BLaER1 treated with 17β-estradiol and CSF1 and Interleukin-3, amounts not matched to agents 10 nM and 100 nM (cell line): Measurements from ENCODE around the gene RPL22L1.
A peak's percentile ranks its signal among the peaks of the same experiment; 100 is the strongest.
"Not testable (repeated sequence)": the region's sequence is repeated elsewhere in the genome, so short reads cannot be mapped to it uniquely, and the experiment has no call there.

Experiments used
- H3K27ac ChIP-seq, 11 experiments: shearing (Covaris generic); formaldehyde crosslinking; 2 replicates each; pipeline ENCODE4 v1.8.1; 2022
- H3K27me3 ChIP-seq, 11 experiments: shearing (Covaris generic); formaldehyde crosslinking; 2 replicates each; pipeline ENCODE4 v1.8.1; 2022
- H3K36me3 ChIP-seq, 11 experiments: shearing (Covaris generic); formaldehyde crosslinking; 2 replicates each; pipeline ENCODE4 v1.8.1; 2022
- H3K4me1 ChIP-seq, 10 experiments: shearing (Covaris generic); formaldehyde crosslinking; 2 replicates each; pipeline ENCODE4 v1.8.1; 2022
- H3K4me2 ChIP-seq, 11 experiments: shearing (Covaris generic); formaldehyde crosslinking; 2 replicates each; pipeline ENCODE4 v1.8.1; 2022
- H3K4me3 ChIP-seq, 10 experiments: shearing (Covaris generic); formaldehyde crosslinking; 2 replicates each; pipeline ENCODE4 v1.8.1; 2022
- H3K9ac ChIP-seq, 11 experiments: shearing (Covaris generic); formaldehyde crosslinking; 2 replicates each; pipeline ENCODE4 v1.8.1; 2022
- H3K9me3 ChIP-seq, 11 experiments: shearing (Covaris generic); formaldehyde crosslinking; replicated peaks in 1 of 11; 2 replicates each; pipeline ENCODE4 v1.8.1; 2022
- H4K20me1 ChIP-seq, 11 experiments: shearing (Covaris generic); formaldehyde crosslinking; 2 replicates each; pipeline ENCODE4 v1.8.1; 2022
- Cebpa-rat ChIP-seq, 11 experiments: shearing (Covaris generic); IDR thresholded peaks; 2 replicates each; pipeline ENCODE4 v1.8.1; 2022

RPL22L1 gene

GRCh38 chr3:170844377-170844776, 25.6 kb downstream of the RPL22L1 start:
- TF ChIP-seq Cebpa-rat (IDR thresholded peaks at IDR 0.05): no peak
- H3K27ac ChIP-seq: no peak overlapping the region
- no peaks in the 10 kb centered on the region for H4K20me1 ChIP-seq
- no peak overlapping the region for H3K4me2 ChIP-seq
- no peaks in the 10 kb centered on the region for H3K9me3 ChIP-seq
- H3K4me1 ChIP-seq: no peaks in the 10 kb centered on the region
- no peaks in the 10 kb centered on the region for H3K27me3 ChIP-seq
- no peak overlapping the region for H3K9ac ChIP-seq
- no peaks in the 10 kb centered on the region for H3K36me3 ChIP-seq
- no peak overlapping the region for H3K4me3 ChIP-seq

GRCh38 chr3:170840291-170840859, 29.6 kb downstream of the RPL22L1 start:
- TF ChIP-seq Cebpa-rat (IDR thresholded peaks at IDR 0.05): 0 out of 22 replicates have a peak, but pooled peaks of 1 of the 11 experiments have one; percentile 10
- Histone ChIP-seq H3K27ac (no peak overlapping the region), H3K4me1 (no peaks in the 10 kb centered on the region), H3K9me3 (no peaks in the 10 kb centered on the region), H3K4me3 (no peak overlapping the region), H3K27me3 (no peaks in the 10 kb centered on the region), H3K36me3 (no peaks in the 10 kb centered on the region), H4K20me1 (no peaks in the 10 kb centered on the region), H3K9ac (no peak overlapping the region), H3K4me2 (no peak overlapping the region)

- no peak overlapping the region for H3K4me2 ChIP-seq
- no peak for TF ChIP-seq Cebpa-rat (IDR thresholded peaks at IDR 0.05)
- no peak overlapping the region for H3K4me3 ChIP-seq
- H3K9ac ChIP-seq: no peak overlapping the region
- H3K9me3 ChIP-seq: no peaks in the 10 kb centered on the region
- H3K4me1 ChIP-seq: no peaks in the 10 kb centered on the region
- H3K36me3 ChIP-seq: no peaks in the 10 kb centered on the region
- H3K27me3 ChIP-seq: no peaks in the 10 kb centered on the region
- no peak overlapping the region for H3K27ac ChIP-seq
- H4K20me1 ChIP-seq: no peaks in the 10 kb centered on the region
Measured at GRCh38 chr3:170839518-170840100, 30.4 kb downstream of the RPL22L1 start.

GRCh38 chr3:170836491-170836890, 33.5 kb downstream of the RPL22L1 start:
- H3K4me1 ChIP-seq: no peaks in the 10 kb centered on the region
- TF ChIP-seq Cebpa-rat (IDR thresholded peaks at IDR 0.05): no peak
- no peaks in the 10 kb centered on the region for H3K9me3 ChIP-seq
- no peaks in the 10 kb centered on the region for H3K27me3 ChIP-seq
- no peak overlapping the region for H3K27ac ChIP-seq
- H3K36me3 ChIP-seq: no peaks in the 10 kb centered on the region
- no peaks in the 10 kb centered on the region for H4K20me1 ChIP-seq
- H3K4me2 ChIP-seq: no peak overlapping the region
- no peak overlapping the region for H3K9ac ChIP-seq
- no peak overlapping the region for H3K4me3 ChIP-seq

- peaks cover 6 to 9% (median 7%) of the 10 kb centered on the region in 10 experiments for H3K4me1 ChIP-seq
- H3K27me3 ChIP-seq: no peaks in the 10 kb centered on the region
- H3K4me2 ChIP-seq: no peak overlapping the region
- no peak overlapping the region for H3K27ac ChIP-seq
- no peaks in the 10 kb centered on the region for H4K20me1 ChIP-seq
- no peak overlapping the region for H3K4me3 ChIP-seq
- H3K9me3 ChIP-seq: no peaks in the 10 kb centered on the region
- H3K9ac ChIP-seq: no peak overlapping the region
- TF ChIP-seq Cebpa-rat (IDR thresholded peaks at IDR 0.05): no peak
- H3K36me3 ChIP-seq: no peaks in the 10 kb centered on the region
Measured at GRCh38 chr3:170835336-170835735, 34.7 kb downstream of the RPL22L1 start.

- peak overlapping the region; percentile 45 to 85 (median 71) for H3K4me2 ChIP-seq
- H3K4me1 ChIP-seq: peaks cover 16 to 20% (median 17%) of the 10 kb centered on the region in 10 experiments
Measured at GRCh38 chr3:170830580-170830979, 39.4 kb downstream of the RPL22L1 start.

GRCh38 chr3:170829546-170830272, 40.3 kb downstream of the RPL22L1 start:
- TF ChIP-seq Cebpa-rat (IDR thresholded peaks at IDR 0.05): no peak
- H3K4me1 ChIP-seq: peaks cover 16 to 20% (median 17%) of the 10 kb centered on the region in 10 experiments
- H4K20me1 ChIP-seq: no peaks in the 10 kb centered on the region
- no peak overlapping the region for H3K4me3 ChIP-seq
- H3K27me3 ChIP-seq: no peaks in the 10 kb centered on the region
- H3K4me2 ChIP-seq: peak overlapping the region; percentile 45 to 85 (median 71)
- no peak overlapping the region; a peak in 1 of 22 replicates for H3K27ac ChIP-seq
- no peaks in the 10 kb centered on the region for H3K36me3 ChIP-seq
- no peaks in the 10 kb centered on the region for H3K9me3 ChIP-seq
- H3K9ac ChIP-seq: no peak overlapping the region

More at GRCh38 chr3:170830580-170830979, 39.4 kb downstream of the RPL22L1 start:
- H3K27ac ChIP-seq: no peak overlapping the region
- H3K4me3 ChIP-seq: no peak overlapping the region
- H3K27me3 ChIP-seq: no peaks in the 10 kb centered on the region
- no peak for TF ChIP-seq Cebpa-rat (IDR thresholded peaks at IDR 0.05)
- H3K36me3 ChIP-seq: no peaks in the 10 kb centered on the region
- H3K9ac ChIP-seq: no peak overlapping the region
- no peaks in the 10 kb centered on the region for H3K9me3 ChIP-seq
- no peaks in the 10 kb centered on the region for H4K20me1 ChIP-seq

- H3K9ac ChIP-seq: no peak overlapping the region
- peaks cover 15 to 20% (median 16%) of the 10 kb centered on the region in 10 experiments for H3K4me1 ChIP-seq
- no peak overlapping the region for H3K4me2 ChIP-seq
- H3K36me3 ChIP-seq: no peaks in the 10 kb centered on the region
- H3K27ac ChIP-seq: no peak overlapping the region
- H3K9me3 ChIP-seq: no peaks in the 10 kb centered on the region
- no peaks in the 10 kb centered on the region for H4K20me1 ChIP-seq
- TF ChIP-seq Cebpa-rat (IDR thresholded peaks at IDR 0.05): no peak
- no peaks in the 10 kb centered on the region for H3K27me3 ChIP-seq
- H3K4me3 ChIP-seq: no peak overlapping the region
Measured at GRCh38 chr3:170826047-170826446, 43.9 kb downstream of the RPL22L1 start.

GRCh38 chr3:170823562-170823961, 46.4 kb downstream of the RPL22L1 start:
- not testable (repeated sequence) for H3K4me2 ChIP-seq, H3K36me3 ChIP-seq, H3K27ac ChIP-seq, H3K4me3 ChIP-seq, H3K27me3 ChIP-seq, H3K9ac ChIP-seq, H4K20me1 ChIP-seq, H3K9me3 ChIP-seq, H3K4me1 ChIP-seq

- not testable (repeated sequence) for H3K4me1 ChIP-seq, H3K9me3 ChIP-seq, H3K36me3 ChIP-seq, H3K27ac ChIP-seq, H4K20me1 ChIP-seq, H3K27me3 ChIP-seq, H3K4me2 ChIP-seq, H3K9ac ChIP-seq, H3K4me3 ChIP-seq
Measured at GRCh38 chr3:170818325-170818724, 51.7 kb downstream of the RPL22L1 start.

- H3K36me3 ChIP-seq, H3K9ac ChIP-seq, H3K4me1 ChIP-seq, H3K9me3 ChIP-seq, H3K4me3 ChIP-seq, H3K27ac ChIP-seq, H4K20me1 ChIP-seq, H3K4me2 ChIP-seq, H3K27me3 ChIP-seq: not testable (repeated sequence)
Measured at GRCh38 chr3:170817471-170817870, 52.5 kb downstream of the RPL22L1 start.
